NOMO-1 (cell line): Measurements from ENCODE around the gene KIF16B.

Experiments used
- DNase-seq, 2 experiments: peaks; one replicate each; lab custom pipeline; 2025; ENCODE audit not compliant: unreplicated experiment in 2 of 2; lab: John Stamatoyannopoulos, UW

KIF16B gene

DNA sequence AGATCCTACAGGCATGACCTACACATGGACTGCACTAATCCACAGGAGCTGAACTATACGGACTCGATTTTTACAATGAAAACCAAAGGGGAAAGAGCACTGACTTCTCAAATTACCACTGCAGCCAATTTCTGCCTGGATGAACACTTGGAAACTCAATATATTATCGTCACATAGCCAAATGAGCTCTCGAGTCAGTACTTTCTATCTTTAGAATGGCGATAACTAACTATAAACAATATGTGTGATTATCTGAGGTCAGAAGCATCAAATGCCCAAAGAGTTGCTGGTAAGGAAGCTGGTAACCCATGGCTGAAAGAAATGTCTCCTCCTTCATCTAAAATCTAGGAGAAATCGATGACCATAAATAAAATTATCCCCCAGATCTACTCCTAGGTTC, 86.7 kb downstream of the KIF16B start:
- DNase-seq = no peak

DNA sequence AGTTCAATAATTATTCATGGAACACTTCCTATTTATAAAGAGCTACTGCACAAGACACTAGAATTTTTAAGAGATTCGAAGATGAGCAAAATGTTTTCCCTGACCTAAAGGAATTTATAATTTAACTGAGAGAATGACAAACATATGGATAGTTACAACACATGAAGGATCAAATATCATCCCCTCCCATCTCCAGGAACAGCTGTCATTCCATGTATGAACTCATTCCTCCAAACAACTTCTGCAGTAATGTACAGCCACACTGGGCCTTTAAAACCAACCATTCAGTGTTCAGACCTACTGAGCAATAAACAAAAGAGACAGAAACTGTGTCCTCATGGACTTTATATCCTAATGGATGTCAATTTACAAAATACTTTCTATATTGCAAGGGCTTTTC, 87.8 kb downstream of the KIF16B start:
- DNase-seq = no peak

GRCh38 chr20:16483024-16483423, 90.2 kb downstream of the KIF16B start:
- DNase-seq = no peak

DNA sequence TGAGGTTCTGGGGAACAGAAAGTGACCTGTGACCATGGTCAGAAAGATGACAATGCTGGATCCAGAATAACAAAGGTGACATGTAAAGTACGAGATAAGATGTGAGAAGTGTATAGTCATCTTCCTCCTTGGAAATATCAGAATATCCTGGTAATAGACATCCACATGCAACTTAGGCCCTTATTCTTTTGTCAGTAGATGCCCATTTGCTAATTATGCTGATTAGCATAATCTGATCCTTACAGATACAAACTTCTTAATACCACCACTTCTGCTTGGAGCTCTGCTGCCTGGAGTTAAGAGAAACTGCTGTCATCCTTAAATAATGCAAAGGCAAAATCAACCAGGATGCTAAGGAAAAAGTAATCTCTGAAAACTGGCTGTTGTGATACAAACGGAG, 91.3 kb downstream of the KIF16B start:
- no peak for DNase-seq

DNA sequence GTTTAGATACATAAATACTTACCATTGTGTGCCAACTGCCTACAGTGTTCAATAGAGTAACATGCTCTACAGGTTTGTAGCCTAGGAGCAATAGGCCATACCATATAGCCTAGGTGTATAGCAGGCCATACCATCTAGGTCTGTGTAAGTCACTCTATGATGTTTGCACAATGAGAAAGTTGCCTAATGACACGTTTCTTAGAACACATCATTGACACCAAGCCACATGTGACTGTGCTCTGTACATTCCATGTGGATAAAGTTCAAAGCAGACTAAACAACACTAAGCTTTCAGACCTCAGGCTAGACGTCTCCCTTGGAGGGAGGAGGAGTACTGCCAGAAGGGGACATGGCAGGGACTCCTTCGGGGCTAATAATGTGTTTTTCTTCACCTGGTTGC, 93.6 kb downstream of the KIF16B start:
- DNase-seq = no peak

GRCh38 chr20:16477632-16478031, 95.6 kb downstream of the KIF16B start:
- peak in 1 of 2 experiments; percentile 5 for DNase-seq

GRCh38 chr20:16476032-16476431, 97.2 kb downstream of the KIF16B start:
- peak in 1 of 2 experiments; percentile 37 for DNase-seq

- DNase-seq = no peak
These were observed 98.0 kb downstream of the KIF16B start for GRCh38 chr20:16475225-16475624.

DNA sequence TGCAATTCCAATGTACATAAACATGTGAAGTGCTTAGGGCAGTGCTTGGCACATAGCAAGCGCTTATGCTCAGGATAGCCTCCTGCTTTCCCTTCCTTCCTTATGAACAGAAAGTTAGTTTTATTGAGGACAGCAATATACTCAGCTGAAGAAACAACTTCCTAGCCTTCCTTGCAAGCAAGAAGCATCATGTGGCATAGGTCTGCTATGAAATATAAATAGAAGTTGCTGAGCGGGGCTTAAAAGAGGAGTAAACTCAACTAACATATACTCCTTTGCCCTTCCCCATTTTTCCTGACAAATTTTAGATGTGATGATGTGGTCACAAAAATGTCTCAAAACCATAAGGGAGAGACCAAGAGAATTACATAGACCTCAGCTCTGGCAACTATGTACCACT, 98.9 kb downstream of the KIF16B start:
- no peak for DNase-seq

DNA sequence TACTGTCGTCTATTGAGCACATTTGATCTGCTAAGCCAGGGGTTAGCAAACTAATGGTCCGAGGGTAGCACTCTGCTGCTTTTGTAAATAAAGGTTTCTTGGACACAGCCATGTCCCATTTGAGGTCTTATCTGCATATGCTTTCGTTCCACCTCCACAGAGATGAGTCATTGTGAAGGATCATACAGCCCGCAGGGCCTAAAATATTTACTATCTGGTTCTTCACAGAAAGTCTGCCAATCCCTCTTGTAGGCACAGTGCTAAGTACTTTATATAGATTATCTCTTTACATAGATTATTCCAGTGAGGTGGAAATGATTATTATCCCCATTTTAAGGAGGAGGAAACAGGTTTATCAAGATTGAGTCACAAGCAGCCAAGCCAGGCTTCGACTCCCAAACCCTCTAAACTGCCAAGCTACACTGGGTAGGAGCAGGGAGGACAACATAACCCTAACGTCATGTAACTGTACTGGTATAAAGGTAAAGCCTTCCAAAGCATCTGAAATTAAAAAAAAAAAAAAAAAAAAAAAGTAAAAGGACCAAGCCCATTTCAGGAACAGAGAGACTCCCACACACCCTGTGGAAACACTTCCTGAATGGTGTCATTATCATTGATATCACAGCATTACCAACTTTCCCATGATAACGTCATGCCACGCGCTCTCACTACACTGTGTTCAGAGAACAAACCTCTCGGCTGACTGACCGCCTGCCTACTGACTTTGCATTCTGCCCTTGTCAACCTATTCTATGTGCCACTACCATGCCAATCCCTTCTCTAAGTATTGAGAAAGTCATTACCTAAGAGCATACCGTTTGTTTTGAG, 101.0 kb downstream of the KIF16B start:
- no peak for DNase-seq

- DNase-seq = no peak
These were observed 103.8 kb downstream of the KIF16B start for GRCh38 chr20:16469395-16469905.

- no peak for DNase-seq
These were observed 110.5 kb downstream of the KIF16B start for GRCh38 chr20:16462711-16463110.

DNA sequence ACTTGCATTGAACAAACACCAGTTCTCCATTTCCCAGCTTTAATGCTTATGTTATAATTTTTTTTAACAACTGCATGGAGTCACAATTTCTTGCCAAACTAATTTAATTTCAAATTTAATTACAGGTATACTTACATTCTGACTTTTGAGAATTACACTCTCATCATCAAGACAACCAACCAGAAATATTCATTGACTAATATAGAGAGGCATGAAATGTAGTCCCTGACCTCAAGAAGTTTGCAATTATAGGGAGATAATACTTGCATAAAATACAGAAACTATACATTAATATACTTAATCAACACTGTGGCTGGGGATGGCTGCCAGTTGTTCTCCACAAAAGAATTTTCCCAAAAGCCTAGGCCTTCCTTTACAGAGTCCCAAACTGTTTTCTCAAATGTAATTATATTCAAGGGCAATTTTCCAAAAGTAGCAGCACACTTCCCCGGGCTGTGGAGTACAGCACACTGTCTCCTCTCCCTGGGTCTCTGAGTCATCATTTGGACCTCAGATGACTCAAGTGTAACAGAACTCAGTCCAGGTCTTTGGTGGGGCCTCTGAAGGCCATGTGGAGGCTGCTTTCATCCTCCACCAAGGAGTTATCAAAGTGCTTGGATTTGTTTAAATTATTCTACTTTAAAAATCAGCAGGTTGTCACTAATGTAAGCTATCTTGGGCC, 114.1 kb downstream of the KIF16B start:
- no peak for DNase-seq

DNA sequence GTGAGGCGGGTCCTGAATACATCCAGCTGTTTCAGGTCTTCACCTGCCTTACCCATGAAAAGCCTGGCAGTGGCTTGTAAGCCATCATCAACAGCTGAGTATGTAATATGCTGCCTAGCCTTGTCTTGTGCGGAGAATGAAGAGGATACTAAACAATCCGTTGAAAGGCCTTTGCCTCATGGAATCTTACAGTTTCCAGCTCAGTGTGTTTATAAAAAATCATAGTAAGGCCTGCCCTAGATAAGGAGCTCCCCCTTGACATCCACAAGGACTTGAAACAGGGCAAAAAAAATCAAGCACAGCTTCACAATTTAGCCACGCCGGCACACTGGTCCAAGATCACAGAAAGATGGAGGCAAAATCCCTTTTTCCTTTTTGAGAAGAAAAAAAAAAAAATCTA, 115.7 kb downstream of the KIF16B start:
- DNase-seq = no peak

DNA sequence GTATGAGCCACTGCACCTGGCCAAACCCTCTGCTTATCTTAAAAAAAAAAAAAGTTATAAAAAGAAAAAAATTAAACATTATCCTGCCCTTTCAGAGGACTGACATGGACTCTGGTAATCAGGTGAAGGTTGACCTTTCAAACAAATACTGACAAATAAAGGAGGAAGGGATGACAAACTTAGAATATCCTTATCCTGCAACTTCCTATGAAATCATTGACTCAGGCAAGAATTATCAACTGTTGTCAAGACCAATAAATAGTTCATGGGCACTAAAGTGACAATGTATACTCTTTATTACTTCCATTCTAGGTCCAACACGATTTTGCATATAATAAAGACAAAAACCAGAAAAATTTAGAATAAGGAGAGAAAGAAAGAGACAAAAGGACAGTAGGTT, 117.9 kb downstream of the KIF16B start:
- DNase-seq = no peak

- DNase-seq = no peak
These were observed 121.3 kb downstream of the KIF16B start for GRCh38 chr20:16451982-16452381.

DNA sequence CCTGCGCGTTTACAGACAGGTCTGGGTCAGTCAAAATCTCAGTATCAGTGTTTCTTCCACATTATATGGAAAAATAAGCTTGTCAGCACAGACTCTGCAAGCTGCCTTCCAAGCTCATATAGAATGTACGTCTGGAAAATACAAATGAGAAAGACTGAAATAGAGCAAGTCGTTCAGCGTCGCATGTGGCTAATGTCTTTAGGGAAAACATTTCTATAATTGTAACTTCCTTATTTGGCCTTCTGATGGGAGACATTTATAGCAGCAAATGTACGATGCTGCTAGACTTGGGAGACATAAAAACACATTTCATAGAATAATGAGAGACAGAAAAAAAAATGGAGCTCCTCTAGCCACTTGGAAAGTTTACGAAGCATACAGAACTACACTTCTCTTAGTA, 122.2 kb downstream of the KIF16B start:
- peak in 1 of 2 experiments; percentile 21 for DNase-seq

DNA sequence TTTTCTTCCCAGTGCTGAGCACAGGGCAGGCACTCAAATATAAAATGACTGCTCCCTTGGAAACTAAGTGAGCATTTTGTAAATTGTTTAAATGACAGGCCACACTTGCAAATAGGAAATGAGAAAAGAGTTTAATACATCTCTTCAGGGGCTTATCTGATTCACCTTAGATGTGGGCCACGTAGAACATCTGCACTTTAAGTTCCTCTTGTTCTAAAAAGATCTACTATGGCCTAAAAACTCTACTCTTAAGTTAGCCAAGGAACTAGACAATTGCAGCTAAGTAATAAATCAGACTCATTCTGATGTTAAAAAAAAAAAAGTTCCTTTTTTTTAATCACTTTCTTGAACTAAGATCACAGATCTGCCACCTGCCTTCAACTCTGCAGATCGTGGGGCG, 126.3 kb downstream of the KIF16B start:
- DNase-seq = peak; percentile 17 to 49

DNA sequence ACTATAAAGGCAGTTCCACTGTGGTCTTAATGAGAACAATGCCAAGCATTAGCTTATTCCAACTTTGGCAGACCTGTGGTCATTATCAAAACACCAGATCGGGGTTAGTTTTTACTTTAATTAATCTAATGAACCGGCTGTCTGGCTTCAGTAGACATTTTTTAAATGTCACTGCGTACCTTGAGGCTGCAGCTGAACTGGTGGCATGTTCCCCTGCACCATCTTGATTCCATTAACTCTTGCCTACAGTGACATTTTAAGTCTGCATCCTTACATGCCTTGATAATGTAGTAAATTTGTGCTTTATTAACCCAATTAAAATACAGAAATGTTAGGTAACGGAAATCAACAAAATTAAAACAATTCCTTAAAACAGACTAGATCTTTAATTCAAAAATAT, 127.0 kb downstream of the KIF16B start:
- no peak for DNase-seq

DNA sequence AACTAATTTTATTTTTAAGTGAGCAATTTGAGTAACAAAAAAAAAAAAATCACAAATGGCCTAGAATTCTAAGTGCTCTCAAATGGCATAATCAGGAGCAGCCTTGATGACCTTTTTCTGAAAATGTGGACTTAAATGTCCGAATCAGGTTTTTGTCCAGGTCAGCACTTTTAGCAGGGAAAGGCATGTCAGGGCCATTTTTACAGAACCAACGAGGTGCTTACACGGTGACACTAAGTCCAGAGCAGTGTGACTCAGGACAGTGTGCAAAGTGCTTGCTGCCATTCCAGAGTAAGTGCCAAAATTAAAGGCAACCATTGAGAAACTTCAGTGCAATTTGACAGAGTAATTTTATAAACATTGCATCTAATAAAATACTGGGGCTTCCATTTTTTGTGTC, 127.8 kb downstream of the KIF16B start:
- DNase-seq = no peak

DNA sequence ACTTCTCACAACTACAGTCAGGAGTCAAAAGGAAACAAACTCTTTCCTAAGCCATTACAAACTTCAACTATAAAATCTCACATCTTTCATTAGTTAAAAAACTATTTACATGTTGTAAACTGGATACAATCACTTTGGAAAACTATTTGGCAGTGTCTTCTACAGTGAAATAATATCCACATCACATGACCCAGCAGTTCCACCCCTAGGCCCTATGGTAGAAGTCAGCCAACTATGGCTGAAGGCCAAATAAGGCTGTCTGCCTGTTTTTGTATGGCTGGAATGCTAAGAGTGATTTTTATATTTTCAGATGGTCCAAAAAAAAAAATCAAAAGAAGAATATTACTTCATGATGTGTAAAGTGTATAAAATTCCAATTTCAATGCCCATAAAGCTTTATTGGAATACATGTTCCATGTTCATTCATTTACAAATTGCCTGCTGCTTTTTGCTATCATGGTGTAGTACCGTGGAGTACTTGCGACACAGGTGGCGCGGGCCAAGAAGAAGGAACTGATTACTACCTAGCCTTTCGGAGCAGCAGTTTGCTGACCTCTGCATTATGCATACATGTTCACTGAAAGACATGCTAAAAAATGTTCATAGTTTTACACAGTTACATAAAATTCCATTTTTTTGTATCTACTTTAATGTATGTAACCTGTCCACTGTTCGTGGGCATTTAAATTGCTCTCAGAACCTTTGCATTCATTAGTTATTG, 129.0 kb downstream of the KIF16B start:
- peak; percentile 9 to 34 for DNase-seq
